ENCODE results near the gene CEMIP.

DNA sequence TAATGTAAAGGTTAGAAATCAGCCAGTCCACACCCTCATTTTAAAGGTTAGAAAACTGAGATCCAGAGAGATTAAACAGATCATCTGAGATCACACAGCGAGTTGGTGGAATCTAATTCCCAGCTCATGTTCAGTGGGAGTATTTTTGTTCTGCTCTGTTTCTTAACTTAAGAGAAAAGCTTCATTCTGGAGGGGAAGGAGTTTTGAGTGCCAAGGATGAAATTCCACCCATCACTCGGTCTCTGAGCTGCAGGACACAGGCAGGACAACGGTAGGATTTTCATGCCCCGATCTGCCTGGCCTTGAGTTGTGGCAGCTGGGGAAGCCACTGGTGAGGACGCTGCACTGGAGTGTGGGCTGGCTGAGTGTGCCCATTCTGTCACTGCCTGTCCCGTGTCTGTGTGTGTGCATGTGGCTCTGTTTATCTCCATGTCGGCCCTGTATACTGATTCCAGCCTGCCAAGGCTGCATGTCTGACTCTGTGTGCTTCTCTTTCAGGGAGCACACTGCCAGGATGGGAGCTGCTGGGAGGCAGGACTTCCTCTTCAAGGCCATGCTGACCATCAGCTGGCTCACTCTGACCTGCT lies 94.3 kb downstream of the CEMIP start:
- TF ChIP-seq, protein P1, sequence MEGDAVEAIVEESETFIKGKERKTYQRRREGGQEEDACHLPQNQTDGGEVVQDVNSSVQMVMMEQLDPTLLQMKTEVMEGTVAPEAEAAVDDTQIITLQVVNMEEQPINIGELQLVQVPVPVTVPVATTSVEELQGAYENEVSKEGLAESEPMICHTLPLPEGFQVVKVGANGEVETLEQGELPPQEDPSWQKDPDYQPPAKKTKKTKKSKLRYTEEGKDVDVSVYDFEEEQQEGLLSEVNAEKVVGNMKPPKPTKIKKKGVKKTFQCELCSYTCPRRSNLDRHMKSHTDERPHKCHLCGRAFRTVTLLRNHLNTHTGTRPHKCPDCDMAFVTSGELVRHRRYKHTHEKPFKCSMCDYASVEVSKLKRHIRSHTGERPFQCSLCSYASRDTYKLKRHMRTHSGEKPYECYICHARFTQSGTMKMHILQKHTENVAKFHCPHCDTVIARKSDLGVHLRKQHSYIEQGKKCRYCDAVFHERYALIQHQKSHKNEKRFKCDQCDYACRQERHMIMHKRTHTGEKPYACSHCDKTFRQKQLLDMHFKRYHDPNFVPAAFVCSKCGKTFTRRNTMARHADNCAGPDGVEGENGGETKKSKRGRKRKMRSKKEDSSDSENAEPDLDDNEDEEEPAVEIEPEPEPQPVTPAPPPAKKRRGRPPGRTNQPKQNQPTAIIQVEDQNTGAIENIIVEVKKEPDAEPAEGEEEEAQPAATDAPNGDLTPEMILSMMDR (IDR thresholded peaks at IDR 0.05), result no peak
- no peak for TF ChIP-seq POLR2AphosphoS5 (IDR thresholded peaks at IDR 0.05)

Measured in breast epithelium (tissue), 3 donors.